ENCODE measurements around the gene HSPA12B. TPM values are rescaled to one million over a fixed set of nuclear protein-coding genes. Genes with fewer than 3 reads are reported as not detected.

The HSPA12B gene
- total and polyA plus RNA-seq, 2 of the 13 experiments (the other 11 are each of a cell fraction or from before 2014, with no cell fraction given), result 0.01 TPM; not detected in 1

DNA sequence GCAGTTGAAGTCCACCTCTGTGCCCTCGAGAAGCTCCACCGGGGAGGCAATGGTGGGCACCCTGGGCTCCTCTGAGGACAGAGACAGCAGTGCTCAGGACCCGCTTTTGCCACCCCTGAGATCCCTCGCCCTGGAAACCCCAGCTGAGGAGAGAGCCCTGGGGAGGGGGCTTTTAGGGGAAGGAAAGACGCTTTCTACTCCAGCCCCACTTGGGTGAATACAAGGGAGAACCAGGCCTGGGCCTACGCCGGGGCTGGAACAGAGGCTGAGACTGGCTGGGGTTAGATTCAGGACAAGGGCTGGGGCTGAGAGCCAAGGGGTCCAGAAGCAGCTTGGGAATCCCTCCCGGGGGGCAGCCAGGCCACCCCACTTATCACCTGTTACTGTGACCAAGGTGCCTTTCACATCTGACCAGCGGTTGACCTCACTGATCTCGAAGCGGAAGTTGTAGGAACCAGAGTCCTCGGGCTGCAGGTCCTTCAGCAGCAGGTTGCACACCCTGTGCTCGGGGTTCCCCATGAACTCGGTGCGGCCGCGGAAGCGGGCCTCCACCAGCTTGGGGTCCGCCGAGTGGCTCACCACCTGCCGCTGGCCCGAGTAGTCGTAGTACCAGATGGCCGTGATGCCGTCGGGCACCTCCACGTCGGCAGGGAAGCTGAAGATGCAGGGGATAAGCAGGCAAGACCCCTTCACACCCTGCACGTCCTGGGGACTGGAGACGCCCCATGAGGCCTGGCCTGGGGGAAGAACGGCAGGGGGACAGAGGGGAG is 26.3 kb upstream of the HSPA12B start:
- WGBS (ENCODE audit: low lambda C conversion rate), result 46% methylated on average over 31 of the region's 31 CpGs
- TF ChIP-seq KDM5B (CRISPR knock-in tag; IDR thresholded peaks at IDR 0.05; ENCODE audit: borderline replicate concordance) (0 out of 2 replicates have a peak, but pooled peaks have one; percentile 18), MED1 (CRISPR knock-in tag; IDR thresholded peaks at IDR 0.05) (no peak), ZSCAN29 (CRISPR knock-in tag; conservative IDR thresholded peaks at IDR 0.05) (no peak), ZNF549 (CRISPR knock-in tag; IDR thresholded peaks at IDR 0.05) (no peak), ZFX (CRISPR knock-in tag; IDR thresholded peaks at IDR 0.05; ENCODE audit: low read depth) (peak; percentile 12; the same call in 1 of the 2 replicates), ZNF674 (CRISPR knock-in tag; IDR thresholded peaks at IDR 0.05; ENCODE audit: low read depth) (no peak), NFE2L1 (CRISPR knock-in tag; IDR thresholded peaks at IDR 0.05; ENCODE audit: borderline replicate concordance) (no peak), ASH2L (IDR thresholded peaks at IDR 0.05; ENCODE audit: insufficient read length, low read depth, low read length) (no peak)
- TF ChIP-seq, protein P1, sequence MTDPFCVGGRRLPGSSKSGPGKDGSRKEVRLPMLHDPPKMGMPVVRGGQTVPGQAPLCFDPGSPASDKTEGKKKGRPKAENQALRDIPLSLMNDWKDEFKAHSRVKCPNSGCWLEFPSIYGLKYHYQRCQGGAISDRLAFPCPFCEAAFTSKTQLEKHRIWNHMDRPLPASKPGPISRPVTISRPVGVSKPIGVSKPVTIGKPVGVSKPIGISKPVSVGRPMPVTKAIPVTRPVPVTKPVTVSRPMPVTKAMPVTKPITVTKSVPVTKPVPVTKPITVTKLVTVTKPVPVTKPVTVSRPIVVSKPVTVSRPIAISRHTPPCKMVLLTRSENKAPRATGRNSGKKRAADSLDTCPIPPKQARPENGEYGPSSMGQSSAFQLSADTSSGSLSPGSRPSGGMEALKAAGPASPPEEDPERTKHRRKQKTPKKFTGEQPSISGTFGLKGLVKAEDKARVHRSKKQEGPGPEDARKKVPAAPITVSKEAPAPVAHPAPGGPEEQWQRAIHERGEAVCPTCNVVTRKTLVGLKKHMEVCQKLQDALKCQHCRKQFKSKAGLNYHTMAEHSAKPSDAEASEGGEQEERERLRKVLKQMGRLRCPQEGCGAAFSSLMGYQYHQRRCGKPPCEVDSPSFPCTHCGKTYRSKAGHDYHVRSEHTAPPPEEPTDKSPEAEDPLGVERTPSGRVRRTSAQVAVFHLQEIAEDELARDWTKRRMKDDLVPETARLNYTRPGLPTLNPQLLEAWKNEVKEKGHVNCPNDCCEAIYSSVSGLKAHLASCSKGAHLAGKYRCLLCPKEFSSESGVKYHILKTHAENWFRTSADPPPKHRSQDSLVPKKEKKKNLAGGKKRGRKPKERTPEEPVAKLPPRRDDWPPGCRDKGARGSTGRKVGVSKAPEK (CRISPR knock-in tag; IDR thresholded peaks at IDR 0.05; ENCODE audit: borderline replicate concordance), result no peak
- TF ChIP-seq, protein P2, sequence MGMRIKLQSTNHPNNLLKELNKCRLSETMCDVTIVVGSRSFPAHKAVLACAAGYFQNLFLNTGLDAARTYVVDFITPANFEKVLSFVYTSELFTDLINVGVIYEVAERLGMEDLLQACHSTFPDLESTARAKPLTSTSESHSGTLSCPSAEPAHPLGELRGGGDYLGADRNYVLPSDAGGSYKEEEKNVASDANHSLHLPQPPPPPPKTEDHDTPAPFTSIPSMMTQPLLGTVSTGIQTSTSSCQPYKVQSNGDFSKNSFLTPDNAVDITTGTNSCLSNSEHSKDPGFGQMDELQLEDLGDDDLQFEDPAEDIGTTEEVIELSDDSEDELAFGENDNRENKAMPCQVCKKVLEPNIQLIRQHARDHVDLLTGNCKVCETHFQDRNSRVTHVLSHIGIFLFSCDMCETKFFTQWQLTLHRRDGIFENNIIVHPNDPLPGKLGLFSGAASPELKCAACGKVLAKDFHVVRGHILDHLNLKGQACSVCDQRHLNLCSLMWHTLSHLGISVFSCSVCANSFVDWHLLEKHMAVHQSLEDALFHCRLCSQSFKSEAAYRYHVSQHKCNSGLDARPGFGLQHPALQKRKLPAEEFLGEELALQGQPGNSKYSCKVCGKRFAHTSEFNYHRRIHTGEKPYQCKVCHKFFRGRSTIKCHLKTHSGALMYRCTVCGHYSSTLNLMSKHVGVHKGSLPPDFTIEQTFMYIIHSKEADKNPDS (CRISPR knock-in tag; IDR thresholded peaks at IDR 0.05), result 0 out of 2 replicates have a peak, but pooled peaks have one; percentile 22
- TF ChIP-seq, protein P3, sequence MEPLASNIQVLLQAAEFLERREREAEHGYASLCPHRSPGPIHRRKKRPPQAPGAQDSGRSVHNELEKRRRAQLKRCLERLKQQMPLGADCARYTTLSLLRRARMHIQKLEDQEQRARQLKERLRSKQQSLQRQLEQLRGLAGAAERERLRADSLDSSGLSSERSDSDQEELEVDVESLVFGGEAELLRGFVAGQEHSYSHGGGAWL (CRISPR knock-in tag; IDR thresholded peaks at IDR 0.05), result no peak
- TF ChIP-seq, protein P4, sequence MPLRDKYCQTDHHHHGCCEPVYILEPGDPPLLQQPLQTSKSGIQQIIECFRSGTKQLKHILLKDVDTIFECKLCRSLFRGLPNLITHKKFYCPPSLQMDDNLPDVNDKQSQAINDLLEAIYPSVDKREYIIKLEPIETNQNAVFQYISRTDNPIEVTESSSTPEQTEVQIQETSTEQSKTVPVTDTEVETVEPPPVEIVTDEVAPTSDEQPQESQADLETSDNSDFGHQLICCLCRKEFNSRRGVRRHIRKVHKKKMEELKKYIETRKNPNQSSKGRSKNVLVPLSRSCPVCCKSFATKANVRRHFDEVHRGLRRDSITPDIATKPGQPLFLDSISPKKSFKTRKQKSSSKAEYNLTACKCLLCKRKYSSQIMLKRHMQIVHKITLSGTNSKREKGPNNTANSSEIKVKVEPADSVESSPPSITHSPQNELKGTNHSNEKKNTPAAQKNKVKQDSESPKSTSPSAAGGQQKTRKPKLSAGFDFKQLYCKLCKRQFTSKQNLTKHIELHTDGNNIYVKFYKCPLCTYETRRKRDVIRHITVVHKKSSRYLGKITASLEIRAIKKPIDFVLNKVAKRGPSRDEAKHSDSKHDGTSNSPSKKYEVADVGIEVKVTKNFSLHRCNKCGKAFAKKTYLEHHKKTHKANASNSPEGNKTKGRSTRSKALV (CRISPR knock-in tag; IDR thresholded peaks at IDR 0.05), result no peak
- TF ChIP-seq, protein P5, sequence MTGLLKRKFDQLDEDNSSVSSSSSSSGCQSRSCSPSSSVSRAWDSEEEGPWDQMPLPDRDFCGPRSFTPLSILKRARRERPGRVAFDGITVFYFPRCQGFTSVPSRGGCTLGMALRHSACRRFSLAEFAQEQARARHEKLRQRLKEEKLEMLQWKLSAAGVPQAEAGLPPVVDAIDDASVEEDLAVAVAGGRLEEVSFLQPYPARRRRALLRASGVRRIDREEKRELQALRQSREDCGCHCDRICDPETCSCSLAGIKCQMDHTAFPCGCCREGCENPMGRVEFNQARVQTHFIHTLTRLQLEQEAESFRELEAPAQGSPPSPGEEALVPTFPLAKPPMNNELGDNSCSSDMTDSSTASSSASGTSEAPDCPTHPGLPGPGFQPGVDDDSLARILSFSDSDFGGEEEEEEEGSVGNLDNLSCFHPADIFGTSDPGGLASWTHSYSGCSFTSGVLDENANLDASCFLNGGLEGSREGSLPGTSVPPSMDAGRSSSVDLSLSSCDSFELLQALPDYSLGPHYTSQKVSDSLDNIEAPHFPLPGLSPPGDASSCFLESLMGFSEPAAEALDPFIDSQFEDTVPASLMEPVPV (CRISPR knock-in tag; IDR thresholded peaks at IDR 0.05), result no peak

More for the DNA sequence above, 26.3 kb upstream of the HSPA12B start:
- peak; percentile 18 for ATAC-seq
- no peak for FAIRE-seq
- no peak for DNase-seq (ENCODE audit: low spot score)
- BruUV-seq (replicated peaks), result no TSS peak
- H3K27ac ChIP-seq (ENCODE audit: extremely low read length, insufficient read depth, low read length), result no peak overlapping the region
- H3K27me3 ChIP-seq (ENCODE audit: control insufficient read depth in 1 of 2, insufficient read depth in 2 of 2, low read length in 2 of 2), result peaks cover 11 to 30% of the 10 kb centered on the region in 2 experiments
- no peaks in the 10 kb centered on the region for H4K20me1 ChIP-seq (ENCODE audit: insufficient read depth, low read length)
- intact Hi-C loops (cut with micrococcal nuclease; ENCODE audit: unreplicated experiment) (no loop called here), in situ Hi-C loops (cut with HindIII; ENCODE audit: extremely low pct_ligation_motif_present, low pct_unique_long_range_greater_than_20kb) (no loop called here)
- H3K36me3 ChIP-seq (replicated peaks in 1 of 2; ENCODE audit: control insufficient read depth in 1 of 2, insufficient read depth in 2 of 2, low read length in 2 of 2), result no peaks in the 10 kb centered on the region
- H3K4me1 ChIP-seq (ENCODE audit: insufficient read depth, low read length), result peaks cover 12% of the 10 kb centered on the region
- no peaks in the 10 kb centered on the region for H3K9me3 ChIP-seq (ENCODE audit: low read length)
- no peak overlapping the region for H3K4me2 ChIP-seq (ENCODE audit: low read depth, low read length)
- no peak overlapping the region for H2AFZ ChIP-seq (ENCODE audit: low read length)
- CTCF ChIA-PET (ENCODE audit: low intra/inter-chr PET ratio, low total read pairs), result interaction anchor here (2.3 kb wide), 1 partner anchor 30 kb away, joined by 6 read pairs; no protein-coding TSS in a partner anchor
- H3K4me3 ChIP-seq (replicated peaks in 1 of 3; ENCODE audit: insufficient read depth in 1 of 3, low read depth in 2 of 3, low read length in 3 of 3), result no peak overlapping the region
- H3K79me2 ChIP-seq (ENCODE audit: insufficient read depth, low read length), result no peaks in the 10 kb centered on the region
- H3K9ac ChIP-seq (ENCODE audit: insufficient read depth, low read depth, low read length), result no peak overlapping the region
- POLR2A ChIA-PET, result interaction anchor here (1.0 kb wide), 1 partner anchor 11 kb away, joined by 3 read pairs; no protein-coding TSS in a partner anchor

All from HepG2 (cell line).